Body of pancreas (tissue), 4 donors: Measurements from ENCODE around the gene PCDHGC3. TPM values are rescaled to one million over a fixed set of nuclear protein-coding genes. Genes with fewer than 3 reads are reported as not detected.

Experiments
- ATAC-seq: fragments of 150-250 bp; one replicate; pipeline ENCODE4 v1.9.1; 2016
- DNase-seq, 4 donors: peaks; one replicate each; pipeline ENCODE4 v3.0.0-alpha.2; 2019
- H3K27ac ChIP-seq, 4 donors: fragments of 200-600 bp; sonication (generic); 1 replicate in 3 of 4; 2 replicates in 1 of 4; pipeline versions ENCODE4 v1.5.1 to v1.6.1; 2016 to 2019; ENCODE audit warnings: mild to moderate bottlenecking in 1 of 4, mixed read lengths in 1 of 4, moderate library complexity in 1 of 4
- H3K27me3 ChIP-seq, 2 donors: fragments of 200-600 bp; sonication (generic); one replicate each; pipeline ENCODE4 v1.6.0; 2016; ENCODE audit warnings: mild to moderate bottlenecking in 1 of 2
- H3K36me3 ChIP-seq, 2 donors: fragments of 200-600 bp; sonication (generic); replicated peaks in 1 of 2; 2 replicates each; pipeline ENCODE4 v1.5.1; 2016; ENCODE audit warnings: low read depth in 2 of 2; ENCODE audit not compliant: insufficient read depth in 1 of 2
- H3K4me1 ChIP-seq: fragments of 200-600 bp; sonication (generic); one replicate; pipeline ENCODE4 v1.6.0; 2016
- H3K4me3 ChIP-seq, 2 donors: fragments of 200-600 bp; sonication (generic); 1 replicate in 1 of 2; 2 replicates in 1 of 2; pipeline ENCODE4 v1.5.1; 2016 to 2019
- H3K9me3 ChIP-seq, 3 donors: fragments of 200-600 bp; sonication (generic); 1 replicate in 2 of 3; 2 replicates in 1 of 3; pipeline ENCODE4 v1.5.1; 2016
- CTCF ChIP-seq, 7 experiments: fragments of 450-650 bp in 4 of 7; fragments of 200-600 bp in 3 of 7; sonication (generic) in 3 of 7; IDR thresholded peaks; one replicate each; pipeline ENCODE4 v1.5.1; 2016 to 2019; ENCODE audit warnings: antibody characterized with exemption in 7 of 7
- POLR2A ChIP-seq, 3 donors: fragments of 450-650 bp; IDR thresholded peaks; one replicate each; pipeline ENCODE4 v1.6.1; 2016; ENCODE audit warnings: antibody characterized with exemption in 3 of 3, mild to moderate bottlenecking in 2 of 3
- WGBS, 2 donors: methylation state at CpG; one replicate each; pipeline ENCODE4 v1.1.5; 2017; 5-methylcytosine and 5-hydroxymethylcytosine counted together
- intact Hi-C: fragments of 100-400 bp; cut with DNase I; formaldehyde crosslinking; loops from one replicate; pipeline ENCODE4 v1.15.1; 2023
- total RNA-seq, 2 donors: library from RNA; depleted of rRNA; stranded (reverse); fragments of >200 nt; gene quantifications; one replicate each; pipeline ENCODE4 v1.1.0, GENCODE V29; 2016

Gene PCDHGC3
- total RNA-seq, 2 donors from 2014 or later, result 9.6 to 16.1 TPM

- Histone ChIP-seq H3K9me3 (no peaks in the 10 kb centered on the region), H3K27me3 (no peaks in the 10 kb centered on the region), H3K4me3 (peak overlapping the region; percentile 11 to 56), H3K27ac (peak overlapping the region; percentile 58 to 65 (median 59)), H3K4me1 (peaks cover 24% of the 10 kb centered on the region), H3K36me3 (peaks cover 0 to 13% of the 10 kb centered on the region in 2 donors)
- TF ChIP-seq POLR2A (IDR thresholded peaks at IDR 0.05) (peak in 2 of 3 donors; percentile 25 to 27), CTCF (IDR thresholded peaks at IDR 0.05) (no peak)
- DNase-seq, result peak; percentile 44 to 53 (median 47)
- 4 to 9% methylated on average over 25 to 43 of the region's 43 CpGs for WGBS, 2 donors
- intact Hi-C loops, result loop anchor here (10.0 kb wide), 1 partner anchor 98 kb away; the partner anchor contains the start of genes PCDHGA10 and PCDHGB7
- ATAC-seq, result peak; percentile 39
Measured at GRCh38 chr5:141512911-141513626, 37.3 kb downstream of the PCDHGC3 start.

- WGBS, 2 donors, result 33 to 43% methylated on average over 28 of the region's 29 CpGs
- no peak for TF ChIP-seq POLR2A (IDR thresholded peaks at IDR 0.05)
- TF ChIP-seq CTCF (IDR thresholded peaks at IDR 0.05), result no peak
- intact Hi-C loops, result loop anchor here (10.0 kb wide), 1 partner anchor 99 kb away; the partner anchor contains the start of genes PCDHGA10 and PCDHGB7
- no peaks in the 10 kb centered on the region for H3K9me3 ChIP-seq
- no peaks in the 10 kb centered on the region for H3K27me3 ChIP-seq
- H3K36me3 ChIP-seq, result peaks cover 0 to 13% of the 10 kb centered on the region in 2 donors
- H3K4me1 ChIP-seq, result peaks cover 24% of the 10 kb centered on the region
- H3K27ac ChIP-seq, result peak overlapping the region; percentile 58 to 65 (median 59)
- H3K4me3 ChIP-seq, result peak overlapping the region in 1 of 2 donors; percentile 56
- ATAC-seq, result peak; percentile 38
- peak; percentile 56 to 76 (median 74) for DNase-seq
Measured at GRCh38 chr5:141513627-141514329, 38.0 kb downstream of the PCDHGC3 start.

- WGBS, 2 donors, result 71 to 75% methylated on average over 5 to 6 of the region's 6 CpGs
- Histone ChIP-seq H3K27me3 (no peaks in the 10 kb centered on the region), H3K27ac (peak overlapping the region in 3 of 4 donors; percentile 58 to 65 (median 60)), H3K36me3 (peaks cover 0 to 13% of the 10 kb centered on the region in 2 donors), H3K4me3 (no peak overlapping the region), H3K4me1 (peaks cover 24% of the 10 kb centered on the region), H3K9me3 (no peaks in the 10 kb centered on the region)
- no peak for DNase-seq
- no peak for TF ChIP-seq POLR2A (IDR thresholded peaks at IDR 0.05)
- no peak for TF ChIP-seq CTCF (IDR thresholded peaks at IDR 0.05)
- intact Hi-C loops, result loop anchor here (10.0 kb wide), 1 partner anchor 100 kb away; the partner anchor contains the start of genes PCDHGA10 and PCDHGB7
- no peak for ATAC-seq
Measured at GRCh38 chr5:141514330-141515133, 38.8 kb downstream of the PCDHGC3 start.

- Histone ChIP-seq H3K9me3 (no peaks in the 10 kb centered on the region), H3K4me3 (no peak overlapping the region), H3K27me3 (no peaks in the 10 kb centered on the region), H3K4me1 (peaks cover 24% of the 10 kb centered on the region), H3K36me3 (peaks cover 0 to 13% of the 10 kb centered on the region in 2 donors), H3K27ac (no peak overlapping the region)
- ATAC-seq, result no peak
- WGBS, 2 donors, result 90 to 92% methylated on average over 3 of the region's 3 CpGs
- TF ChIP-seq CTCF (IDR thresholded peaks at IDR 0.05) (no peak), POLR2A (IDR thresholded peaks at IDR 0.05) (no peak)
- intact Hi-C loops, result loop anchor here (10.0 kb wide), 1 partner anchor 100 kb away; the partner anchor contains the start of genes PCDHGA10 and PCDHGB7
- no peak for DNase-seq
Measured at GRCh38 chr5:141515141-141515540, 39.4 kb downstream of the PCDHGC3 start.
